ENCODE data around the gene GALNT14. TPM values are rescaled to one million over a fixed set of nuclear protein-coding genes. Genes with fewer than 3 reads are reported as not detected.

The GALNT14 gene
- total RNA-seq, 1 donor from 2014 or later, result 6.4 TPM

GRCh38 chr2:31122133-31122532 is 16.1 kb downstream of the GALNT14 start:
- no peak overlapping the region for H2AFZ ChIP-seq (replicated peaks)
- H3K79me2 ChIP-seq (ENCODE audit: low read depth), result no peaks in the 10 kb centered on the region
- Mint-ChIP-seq H3K9me3 (no peaks in the 10 kb centered on the region), H3K27me3 (ENCODE audit: insufficient read depth, low read depth) (peaks cover 2% of the 10 kb centered on the region), H3K36me3 (no peaks in the 10 kb centered on the region), H3K27ac (no peak overlapping the region), H3K4me1 (no peaks in the 10 kb centered on the region), H3K4me3 (no peak overlapping the region)
- no peaks in the 10 kb centered on the region for H3K9me3 ChIP-seq (ENCODE audit: low read depth)
- no peak overlapping the region for H3K27ac ChIP-seq
- no peaks in the 10 kb centered on the region for H4K20me1 ChIP-seq (ENCODE audit: low read depth)
- TF ChIP-seq EZH2 (IDR thresholded peaks at IDR 0.05), result no peak
- TF ChIP-seq EZH2phosphoT487 (IDR thresholded peaks at IDR 0.05), result no peak
- no peak for TF ChIP-seq CTCF (IDR thresholded peaks at IDR 0.05)
- DNase-seq (ENCODE audit: low spot score), result no peak
- H3K27me3 ChIP-seq, result no peaks in the 10 kb centered on the region
- no peaks in the 10 kb centered on the region for H3K4me1 ChIP-seq
- no peaks in the 10 kb centered on the region for H3K36me3 ChIP-seq
- no peak overlapping the region for H3K4me3 ChIP-seq
- no peak overlapping the region for H3K4me2 ChIP-seq
- H3K9ac ChIP-seq, result no peak overlapping the region
- no peaks in the 10 kb centered on the region for H3F3A ChIP-seq (ENCODE audit: low read depth)

DNA sequence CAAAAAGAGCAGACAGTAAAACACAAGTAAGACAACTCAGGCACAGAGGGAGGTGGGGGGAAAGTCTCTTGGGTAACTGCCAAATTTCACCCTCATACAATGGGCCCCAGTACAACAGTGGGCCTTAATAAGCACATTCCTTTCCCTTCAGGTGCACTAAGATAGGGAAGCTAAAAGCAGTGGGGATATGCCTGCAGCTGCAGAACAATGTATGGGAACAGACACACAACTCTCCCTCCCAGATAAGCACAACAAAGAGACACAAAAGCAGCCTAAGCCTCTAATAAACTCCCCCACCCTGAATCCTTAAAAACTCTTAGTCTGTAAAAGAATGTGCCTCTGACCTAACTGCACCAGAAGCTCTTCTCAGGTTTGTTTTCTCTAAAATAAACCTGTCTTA is 24.5 kb downstream of the GALNT14 start:
- H3K27me3 Mint-ChIP-seq (ENCODE audit: insufficient read depth, low read depth), result no peaks in the 10 kb centered on the region
- H3K9me3 Mint-ChIP-seq, result peaks cover 4% of the 10 kb centered on the region
- H3K4me1 ChIP-seq, result peaks cover 25% of the 10 kb centered on the region

DNA sequence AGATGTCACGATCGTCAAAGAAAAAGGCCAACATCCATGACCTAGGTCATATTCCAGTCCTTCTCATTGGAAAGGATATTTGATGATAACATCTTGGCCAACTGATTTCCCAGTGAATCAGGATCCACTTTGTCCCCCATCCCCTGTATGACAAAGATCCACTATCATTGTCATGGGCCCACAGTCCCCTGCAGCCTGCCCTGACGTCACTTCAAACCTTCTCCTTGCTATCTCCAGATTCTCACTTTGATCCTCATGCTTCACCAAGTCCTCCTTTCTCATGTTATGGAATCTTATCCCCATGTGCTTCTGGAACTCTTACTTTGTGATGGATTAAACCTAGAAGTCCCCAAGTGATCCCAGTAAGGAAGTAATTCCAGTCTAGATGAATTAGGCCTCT is 25.7 kb downstream of the GALNT14 start:
- Histone ChIP-seq H3K9ac (no peak overlapping the region), H3K27ac (no peak overlapping the region), H3K4me1 (peaks cover 26% of the 10 kb centered on the region), H3K27me3 (no peaks in the 10 kb centered on the region), H3F3A (ENCODE audit: low read depth) (peaks cover 14% of the 10 kb centered on the region), H4K20me1 (ENCODE audit: low read depth) (no peaks in the 10 kb centered on the region), H3K9me3 (ENCODE audit: low read depth) (peaks cover 15% of the 10 kb centered on the region), H3K4me3 (no peak overlapping the region), H3K4me2 (no peak overlapping the region), H2AFZ (replicated peaks) (no peak overlapping the region), H3K79me2 (ENCODE audit: low read depth) (no peaks in the 10 kb centered on the region), H3K36me3 (peaks cover 4% of the 10 kb centered on the region)
- Mint-ChIP-seq H3K4me3 (no peak overlapping the region), H3K9me3 (peaks cover 4% of the 10 kb centered on the region), H3K27ac (no peak overlapping the region), H3K27me3 (ENCODE audit: insufficient read depth, low read depth) (no peaks in the 10 kb centered on the region), H3K4me1 (no peaks in the 10 kb centered on the region), H3K36me3 (no peaks in the 10 kb centered on the region)
- no peak for TF ChIP-seq EZH2phosphoT487 (IDR thresholded peaks at IDR 0.05)
- TF ChIP-seq EZH2 (IDR thresholded peaks at IDR 0.05), result no peak
- TF ChIP-seq CTCF (IDR thresholded peaks at IDR 0.05), result no peak
- no peak for DNase-seq (ENCODE audit: low spot score)

More for the DNA sequence above, 24.5 kb downstream of the GALNT14 start:
- Mint-ChIP-seq H3K36me3 (no peaks in the 10 kb centered on the region), H3K27ac (no peak overlapping the region), H3K4me1 (no peaks in the 10 kb centered on the region), H3K4me3 (no peak overlapping the region)
- Histone ChIP-seq H4K20me1 (ENCODE audit: low read depth) (no peaks in the 10 kb centered on the region), H3K27ac (no peak overlapping the region), H3F3A (ENCODE audit: low read depth) (peaks cover 14% of the 10 kb centered on the region), H3K9me3 (ENCODE audit: low read depth) (peaks cover 15% of the 10 kb centered on the region), H3K9ac (no peak overlapping the region), H2AFZ (replicated peaks) (no peak overlapping the region), H3K4me3 (no peak overlapping the region), H3K36me3 (peaks cover 4% of the 10 kb centered on the region), H3K79me2 (ENCODE audit: low read depth) (no peaks in the 10 kb centered on the region), H3K4me2 (no peak overlapping the region), H3K27me3 (no peaks in the 10 kb centered on the region)
- DNase-seq (ENCODE audit: low spot score), result peak; percentile 29
- TF ChIP-seq CTCF (IDR thresholded peaks at IDR 0.05) (no peak), EZH2phosphoT487 (IDR thresholded peaks at IDR 0.05) (no peak), EZH2 (IDR thresholded peaks at IDR 0.05) (no peak)
